Effector memory CD4-positive, alpha-beta T cell (primary cell): ENCODE data around the gene BROX.
"Not testable (repeated sequence)": the region's sequence is repeated elsewhere in the genome, so short reads cannot be mapped to it uniquely, and the experiment has no call there.

ENCODE experiments used
- DNase-seq, 3 donors: peaks; one replicate each; pipeline ENCODE4 v3.0.0-alpha.2; 2020
- H3K27ac ChIP-seq: 2 replicates; pipeline ENCODE4 v1.7.0; 2013; ENCODE audit warnings: mild to moderate bottlenecking, low read length, moderate library complexity; ENCODE audit not compliant: insufficient read depth, poor library complexity, severe bottlenecking
- H3K27me3 ChIP-seq: replicated peaks from 2 replicates; pipeline ENCODE4 v1.7.0; 2013; ENCODE audit warnings: mild to moderate bottlenecking, low read length; ENCODE audit not compliant: insufficient read depth, control insufficient read depth, poor library complexity, severe bottlenecking
- H3K36me3 ChIP-seq: 2 replicates; pipeline ENCODE4 v1.7.0; 2013; ENCODE audit warnings: mild to moderate bottlenecking, low read length, moderate library complexity; ENCODE audit not compliant: control insufficient read depth, insufficient read depth
- H3K4me1 ChIP-seq: 2 replicates; pipeline ENCODE4 v1.7.0; 2013; ENCODE audit warnings: low read length, mild to moderate bottlenecking; ENCODE audit not compliant: control insufficient read depth, insufficient read depth, poor library complexity, severe bottlenecking
- H3K4me3 ChIP-seq: 2 replicates; pipeline ENCODE4 v1.7.0; 2013; ENCODE audit warnings: low read length, low read depth, mild to moderate bottlenecking; ENCODE audit not compliant: insufficient read depth, poor library complexity, severe bottlenecking
- H3K9me3 ChIP-seq: 2 replicates; pipeline ENCODE4 v1.7.0; 2013; ENCODE audit warnings: mild to moderate bottlenecking, low read length, moderate library complexity; ENCODE audit not compliant: control insufficient read depth

BROX gene

DNA sequence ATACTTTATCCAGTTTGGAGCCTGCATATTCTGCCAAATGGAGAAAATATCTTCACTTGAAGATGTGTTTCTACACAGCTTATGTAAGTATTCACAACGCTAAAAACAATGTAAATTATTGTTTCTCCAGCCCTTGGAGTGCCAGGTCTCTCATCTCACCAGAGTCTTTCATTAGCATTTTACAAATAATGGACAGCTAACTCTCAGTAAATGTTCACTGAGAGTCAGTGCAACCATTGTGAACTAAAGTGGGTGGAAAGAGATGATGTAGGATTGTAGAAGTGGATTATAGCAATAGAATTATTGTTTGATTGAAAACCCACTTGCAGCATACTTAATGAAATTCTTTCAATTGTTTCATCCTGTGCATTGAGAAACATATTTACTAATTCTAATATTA lies 16.4 kb downstream of the BROX start:
- no peak overlapping the region for H3K4me3 ChIP-seq
- H3K36me3 ChIP-seq = peaks cover 82% of the 10 kb centered on the region
- DNase-seq = no peak
- H3K27ac ChIP-seq = no peak overlapping the region
- H3K27me3 ChIP-seq = no peaks in the 10 kb centered on the region
- no peaks in the 10 kb centered on the region for H3K4me1 ChIP-seq
- H3K9me3 ChIP-seq = no peaks in the 10 kb centered on the region

DNA sequence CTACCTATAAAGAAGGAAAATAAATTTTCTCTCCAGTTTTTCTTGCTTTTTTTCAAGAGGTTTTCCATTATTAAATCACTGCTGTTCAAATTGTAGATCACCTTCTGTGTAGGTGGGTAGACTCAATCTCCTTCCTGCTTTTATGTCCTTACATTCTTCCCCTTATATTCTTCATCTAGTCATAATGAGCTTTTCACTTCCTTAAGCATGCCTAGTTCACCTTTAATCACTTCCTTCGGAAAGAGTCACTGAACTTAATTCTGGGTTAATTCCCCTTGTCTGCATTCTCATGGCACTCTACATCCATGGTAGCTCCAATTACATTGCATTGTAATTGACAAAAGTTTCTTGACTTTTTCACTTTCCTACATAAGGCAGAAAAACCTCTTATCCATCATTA lies 18.5 kb downstream of the BROX start:
- peaks cover 80% of the 10 kb centered on the region for H3K36me3 ChIP-seq
- no peaks in the 10 kb centered on the region for H3K27me3 ChIP-seq
- no peak overlapping the region for H3K27ac ChIP-seq
- no peaks in the 10 kb centered on the region for H3K9me3 ChIP-seq
- no peak for DNase-seq
- no peaks in the 10 kb centered on the region for H3K4me1 ChIP-seq
- no peak overlapping the region for H3K4me3 ChIP-seq

DNA sequence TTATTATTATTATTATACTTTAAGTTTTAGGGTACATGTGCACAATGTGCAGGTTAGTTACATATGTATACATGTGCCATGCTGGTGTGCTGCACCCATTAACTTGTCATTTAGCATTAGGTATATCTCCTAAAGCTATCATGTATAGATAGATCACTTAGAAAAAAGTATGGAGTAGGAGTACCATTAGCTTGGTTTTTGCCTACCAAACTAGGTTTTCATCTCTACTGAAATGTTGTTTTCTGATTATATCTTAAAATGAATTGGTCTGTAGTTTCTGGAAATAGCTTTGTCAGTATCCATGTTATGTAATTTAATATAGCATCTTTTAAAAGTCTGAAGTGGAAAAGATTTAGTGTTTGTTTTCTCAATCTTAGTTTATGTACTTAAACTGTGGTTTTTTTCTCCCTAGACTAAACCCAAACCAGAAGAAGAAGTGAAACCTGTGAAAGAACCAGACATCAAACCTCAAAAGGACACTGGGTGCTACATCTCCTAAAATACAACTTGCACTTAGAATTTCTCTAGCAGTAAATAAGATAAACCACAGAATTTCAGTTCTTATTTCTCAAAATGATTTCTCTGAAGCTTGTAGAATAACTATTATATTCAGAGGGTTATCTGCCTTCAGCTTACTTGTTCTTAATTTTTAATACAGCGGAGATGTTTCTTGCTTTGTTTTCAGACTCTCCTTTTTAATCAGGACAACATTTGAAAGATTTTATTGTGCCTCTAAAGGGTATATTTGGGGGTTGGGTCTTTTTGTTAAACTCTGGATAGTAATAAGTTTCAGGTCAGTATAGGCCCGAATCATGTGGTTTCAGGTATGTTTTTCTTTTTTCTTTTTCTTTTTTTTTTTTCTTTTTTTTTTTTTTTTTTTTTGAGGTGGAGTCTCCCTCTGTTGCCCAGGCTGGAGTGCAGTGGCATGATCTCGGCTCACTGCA lies 20.1 kb downstream of the BROX start:
- Histone ChIP-seq H3K36me3 (peaks cover 70% of the 10 kb centered on the region), H3K4me3 (no peak overlapping the region), H3K27me3 (no peaks in the 10 kb centered on the region), H3K4me1 (no peaks in the 10 kb centered on the region), H3K27ac (no peak overlapping the region), H3K9me3 (no peaks in the 10 kb centered on the region)
- no peak for DNase-seq

DNA sequence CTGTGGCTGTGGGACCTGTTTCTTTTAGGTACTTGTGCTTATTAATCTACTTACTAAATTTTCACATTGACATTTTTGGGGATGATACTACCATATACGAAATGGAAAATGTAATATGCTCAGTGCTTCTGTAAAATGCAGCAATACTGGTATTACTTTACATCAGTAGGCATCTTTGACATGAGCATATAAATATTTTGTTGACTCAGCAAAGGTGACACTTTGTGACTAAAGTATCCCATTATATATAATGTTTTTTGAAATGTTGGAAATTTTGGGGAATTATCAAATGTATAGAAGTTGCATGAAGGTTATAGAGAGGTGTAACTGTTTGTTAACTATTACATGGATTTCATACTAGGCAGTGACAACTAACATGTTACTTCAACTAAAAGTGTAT lies 22.4 kb downstream of the BROX start:
- H3K9me3 ChIP-seq = no peaks in the 10 kb centered on the region
- H3K36me3 ChIP-seq = peaks cover 49% of the 10 kb centered on the region
- H3K4me3 ChIP-seq = no peak overlapping the region
- DNase-seq = no peak
- H3K4me1 ChIP-seq = no peaks in the 10 kb centered on the region
- H3K27ac ChIP-seq = no peak overlapping the region
- H3K27me3 ChIP-seq = no peaks in the 10 kb centered on the region

DNA sequence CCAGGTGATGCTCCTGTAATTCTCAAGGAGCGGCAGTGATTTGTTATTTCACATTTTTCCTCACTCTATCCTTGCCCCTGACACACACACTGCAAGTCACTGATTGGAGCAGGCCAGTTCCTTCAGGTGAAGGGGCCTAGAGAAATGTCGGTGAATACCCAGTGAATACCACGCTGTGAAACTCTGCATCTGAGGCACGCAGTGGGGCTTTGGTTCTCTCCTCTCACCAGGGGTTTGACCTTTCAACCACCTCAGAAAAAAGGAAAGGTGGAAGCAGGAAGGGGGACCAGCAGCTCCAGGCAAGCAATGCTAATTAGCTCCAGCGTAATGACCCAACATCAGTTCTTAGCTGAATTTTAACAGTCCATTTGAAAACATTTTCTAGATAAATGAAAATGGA lies 24.1 kb downstream of the BROX start:
- no peak overlapping the region for H3K4me3 ChIP-seq
- H3K36me3 ChIP-seq = peaks cover 33% of the 10 kb centered on the region
- H3K27ac ChIP-seq = no peak overlapping the region
- no peaks in the 10 kb centered on the region for H3K4me1 ChIP-seq
- no peaks in the 10 kb centered on the region for H3K9me3 ChIP-seq
- H3K27me3 ChIP-seq = no peaks in the 10 kb centered on the region
- DNase-seq = no peak

DNA sequence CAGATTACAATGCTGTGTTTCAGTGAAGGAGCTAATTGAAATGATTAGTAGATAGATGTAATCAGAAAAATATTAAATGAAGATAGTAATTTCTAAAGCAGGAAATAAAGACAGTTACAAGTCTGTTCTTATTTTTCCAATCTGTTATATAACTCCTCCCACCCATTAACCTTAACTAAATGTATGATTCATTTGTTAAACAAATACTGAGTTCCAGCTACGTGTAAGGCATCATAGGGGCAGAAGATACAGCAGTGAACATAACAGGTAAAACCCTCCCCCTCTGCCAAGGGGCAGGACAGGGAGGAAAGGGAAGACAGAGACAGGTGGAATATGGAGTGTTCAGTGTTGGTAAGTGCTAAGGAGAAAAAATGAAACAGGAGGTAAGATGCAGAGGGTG lies 24.6 kb downstream of the BROX start, which contains the start of gene FAM177B:
Gene FAM177B (plus strand): TSS at position 231 of the 400 bp plus-strand sequence. CDS start 9,344 bp downstream, outside the sequence.
- Histone ChIP-seq H3K9me3 (no peaks in the 10 kb centered on the region), H3K27me3 (no peaks in the 10 kb centered on the region), H3K4me1 (no peaks in the 10 kb centered on the region), H3K27ac (no peak within 1 kb of the TSS), H3K4me3 (no peak within 1 kb of the TSS), H3K36me3 (peaks cover 28% of the 10 kb centered on the region)
- no peak for DNase-seq

DNA sequence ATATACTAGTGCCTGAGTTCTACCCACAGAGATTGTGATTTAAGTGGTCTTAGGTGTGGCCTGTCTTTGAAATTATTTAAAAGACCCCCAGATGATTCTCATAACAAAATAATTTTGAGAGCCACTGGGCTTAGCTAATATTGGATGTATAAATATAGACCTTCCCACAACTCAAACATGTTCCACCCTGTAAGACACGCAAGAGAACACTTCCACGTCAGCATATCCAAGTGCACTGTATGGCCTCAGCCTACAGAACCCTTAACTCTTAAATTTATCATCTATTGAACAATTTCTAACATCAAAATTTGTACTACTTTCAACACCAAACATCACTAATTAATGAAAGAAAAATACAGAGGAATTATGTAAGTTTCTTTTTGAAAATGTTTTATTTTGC lies 27.1 kb downstream of the BROX start:
- no peak for DNase-seq

DNA sequence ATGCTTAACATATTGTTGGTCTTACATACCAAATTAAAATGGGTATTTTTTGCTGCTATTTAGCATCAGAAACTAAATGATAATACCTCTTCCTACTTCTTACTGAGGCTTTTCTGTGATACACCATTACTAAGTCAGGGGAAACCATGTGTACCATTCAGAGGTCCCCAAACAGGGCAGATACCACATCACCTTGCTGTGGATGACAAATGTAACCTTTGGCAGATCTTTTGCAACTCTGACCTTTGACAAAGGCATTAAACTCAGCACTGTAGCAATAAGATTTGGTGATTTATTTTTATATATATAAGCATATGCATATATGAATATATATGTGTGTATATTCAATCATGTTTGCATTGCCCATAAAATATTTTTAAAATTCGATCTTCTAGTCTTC lies 27.6 kb downstream of the BROX start:
- Histone ChIP-seq H3K36me3 (peaks cover 11% of the 10 kb centered on the region), H3K27me3 (no peaks in the 10 kb centered on the region), H3K4me3 (no peak overlapping the region), H3K4me1 (no peaks in the 10 kb centered on the region), H3K9me3 (no peaks in the 10 kb centered on the region), H3K27ac (no peak overlapping the region)
- no peak for DNase-seq

More for the DNA sequence above, 27.1 kb downstream of the BROX start:
- Histone ChIP-seq H3K4me3 (no peak overlapping the region), H3K27ac (no peak overlapping the region), H3K4me1 (no peaks in the 10 kb centered on the region), H3K27me3 (no peaks in the 10 kb centered on the region), H3K36me3 (peaks cover 16% of the 10 kb centered on the region), H3K9me3 (no peaks in the 10 kb centered on the region)

DNA sequence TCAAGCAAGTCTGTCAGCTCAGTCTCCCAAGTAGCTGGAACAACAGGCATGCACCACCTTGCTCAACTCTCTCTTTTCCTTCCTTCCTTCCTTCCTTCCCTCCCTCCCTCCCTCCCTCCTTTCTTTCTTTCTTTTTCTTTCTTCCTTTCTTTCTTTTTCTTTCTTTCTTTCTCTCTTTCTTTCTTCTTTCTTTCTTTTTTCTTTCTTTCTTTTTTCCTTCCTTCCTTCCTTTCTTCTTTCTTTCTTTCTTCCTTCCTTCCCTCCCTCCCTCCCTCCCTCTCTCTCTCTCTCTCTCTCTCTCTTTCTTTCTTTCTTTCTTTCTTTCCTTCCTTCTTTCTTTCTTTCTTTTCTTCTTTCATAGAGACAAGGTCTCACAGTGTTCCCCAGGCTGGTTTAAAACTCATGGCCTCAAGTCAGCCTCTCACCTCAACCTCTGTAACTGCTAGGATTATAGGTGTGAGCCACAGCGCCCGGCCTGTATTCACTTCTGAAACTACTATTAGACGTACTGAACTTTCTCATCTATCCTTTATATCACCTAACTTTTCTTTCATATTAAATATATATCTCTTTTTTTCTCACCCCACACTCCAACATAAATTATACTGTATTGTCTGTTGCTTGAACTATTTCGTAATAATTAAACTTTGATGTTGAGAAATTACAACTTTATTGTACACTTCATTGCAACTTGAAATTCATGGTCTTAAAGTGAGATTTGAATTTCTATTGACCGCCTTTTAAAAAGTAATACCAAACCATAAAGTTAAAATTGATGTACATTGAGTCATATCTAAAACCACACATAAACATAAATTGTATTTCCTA lies 29.5 kb downstream of the BROX start:
- H3K4me3 ChIP-seq, H3K4me1 ChIP-seq, H3K27me3 ChIP-seq, H3K27ac ChIP-seq, H3K9me3 ChIP-seq, DNase-seq, H3K36me3 ChIP-seq: not testable (repeated sequence)

DNA sequence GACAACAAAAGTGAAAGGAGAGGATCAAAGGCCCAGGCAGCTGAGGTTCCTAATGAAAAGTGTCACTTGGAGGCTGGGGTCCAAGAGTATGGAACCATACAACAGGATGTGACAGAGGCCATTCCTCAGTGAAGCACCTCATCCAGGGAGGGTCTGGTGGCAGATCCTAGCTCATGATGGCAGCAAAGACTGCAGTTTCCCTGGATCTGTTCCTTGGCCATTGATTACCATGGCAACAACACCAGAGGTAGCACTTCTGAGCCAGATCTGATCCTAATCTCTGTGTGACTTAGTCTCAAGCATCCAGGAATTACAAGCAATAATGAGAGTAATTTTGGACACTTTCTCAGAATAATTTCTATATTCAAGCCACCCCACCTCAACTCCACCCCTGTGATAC lies 37.6 kb downstream of the BROX start:
- H3K27ac ChIP-seq = no peak overlapping the region
- DNase-seq = no peak
- no peaks in the 10 kb centered on the region for H3K4me1 ChIP-seq

More for the DNA sequence above, 37.6 kb downstream of the BROX start:
- no peaks in the 10 kb centered on the region for H3K27me3 ChIP-seq
- no peaks in the 10 kb centered on the region for H3K9me3 ChIP-seq
- no peak overlapping the region for H3K4me3 ChIP-seq
- H3K36me3 ChIP-seq = no peaks in the 10 kb centered on the region
